Amygdala (tissue), 56 donors: Measurements from ENCODE around the gene ADGRG6.

Experiments used
- DNase-seq, 56 donors: peaks; one replicate each; lab custom pipeline; 2025; lab: John Stamatoyannopoulos, UW

Gene ADGRG6

DNA sequence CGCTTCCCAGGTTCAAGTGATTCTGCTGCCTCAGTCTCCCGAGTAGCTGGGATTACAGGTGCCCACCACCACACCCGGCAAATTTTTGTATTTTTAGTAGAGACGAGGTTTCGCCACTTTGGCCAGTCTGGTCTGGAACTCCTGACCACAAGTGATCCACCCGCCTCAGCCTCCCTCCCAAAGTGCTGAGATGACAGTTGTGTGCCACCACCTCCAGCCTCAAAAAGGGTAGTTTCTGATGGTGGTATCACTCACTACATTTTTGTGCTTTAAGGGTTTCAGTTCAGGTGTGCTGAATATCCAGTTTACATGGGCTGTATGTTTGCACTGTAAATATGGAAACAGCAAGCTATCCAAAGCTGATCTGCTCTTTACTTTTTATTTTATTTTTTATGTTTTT is 12.1 kb upstream of the ADGRG6 start:
- no peak for DNase-seq

GRCh38 chr6:142290851-142291250 is 11.0 kb upstream of the ADGRG6 start:
- DNase-seq, result no peak

DNA sequence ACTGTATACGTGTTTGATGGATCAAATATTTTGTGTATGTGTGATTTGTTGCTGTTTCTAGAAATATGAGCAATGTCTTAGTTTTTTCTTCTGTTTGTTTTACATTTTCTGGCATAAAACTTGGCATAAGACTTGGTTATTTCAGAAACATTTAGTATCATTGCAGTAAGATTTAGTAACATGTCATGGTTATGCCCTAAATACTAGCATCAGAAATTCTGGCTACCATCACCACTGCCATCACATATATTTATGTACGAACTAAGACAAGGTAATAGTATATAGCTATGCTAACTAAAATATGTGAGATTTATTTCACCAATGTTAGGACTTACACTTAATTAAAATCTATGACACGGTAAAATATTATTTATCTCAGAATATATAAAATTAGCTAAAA is 10.3 kb upstream of the ADGRG6 start:
- DNase-seq, result no peak

DNA sequence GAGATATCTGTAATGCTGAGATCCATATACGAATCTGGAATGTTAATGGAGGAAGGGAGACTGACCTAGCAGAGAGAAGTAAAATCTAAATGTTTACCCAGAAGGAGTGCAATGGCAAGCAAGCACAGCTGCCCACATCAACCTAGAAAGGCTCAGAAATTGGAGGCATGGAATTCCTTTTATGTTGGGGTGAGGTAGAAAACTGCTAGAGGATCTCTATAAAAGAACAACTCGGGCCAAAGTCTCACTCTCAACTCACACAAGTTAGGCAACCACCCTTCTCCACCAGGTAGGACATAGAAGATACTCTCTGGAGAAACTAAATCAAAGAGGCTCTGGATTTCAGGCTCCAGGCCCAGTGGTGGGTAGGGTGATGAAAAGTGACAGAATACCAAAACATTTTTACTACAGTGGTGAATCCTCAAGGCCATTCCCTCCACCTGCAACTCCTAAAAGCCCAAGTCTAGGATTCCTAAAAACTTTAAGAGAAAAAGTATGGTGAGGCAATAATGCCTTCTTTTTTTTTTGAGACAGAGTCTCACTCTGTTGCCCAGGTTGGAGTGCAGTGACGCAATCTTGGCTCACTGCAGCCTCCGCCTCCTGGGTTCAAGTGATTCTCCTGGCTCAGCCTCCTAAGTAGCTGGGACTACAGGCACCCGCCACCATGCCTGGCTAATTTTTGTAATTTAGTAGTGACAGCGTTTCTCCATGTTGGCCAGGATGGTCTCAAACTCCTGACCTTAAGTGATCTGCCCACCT is 9.5 kb upstream of the ADGRG6 start:
- no peak for DNase-seq

GRCh38 chr6:142293121-142293520 is 8.7 kb upstream of the ADGRG6 start:
- no peak for DNase-seq

DNA sequence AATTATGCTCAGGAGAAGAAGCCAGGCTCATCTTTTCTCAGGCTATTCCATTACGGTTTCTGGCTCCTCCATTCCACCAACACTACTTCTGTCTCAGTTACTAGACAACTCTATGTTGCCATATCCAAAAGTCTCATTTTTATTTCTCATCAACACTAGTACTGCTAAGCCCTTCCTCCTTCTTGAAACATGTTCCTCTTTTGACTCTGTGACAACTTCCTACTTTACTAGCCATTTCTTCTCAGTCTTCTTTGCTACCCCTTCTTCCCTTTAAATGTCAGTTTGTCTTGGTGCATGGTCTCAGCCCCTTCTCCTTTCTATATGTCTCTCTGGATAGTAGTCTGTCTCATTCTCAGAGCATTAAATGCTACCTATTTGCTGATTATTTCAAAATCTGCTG is 7.1 kb upstream of the ADGRG6 start:
- DNase-seq, result no peak

GRCh38 chr6:142296975-142297604 is 4.7 kb upstream of the ADGRG6 start:
- no peak for DNase-seq

DNA sequence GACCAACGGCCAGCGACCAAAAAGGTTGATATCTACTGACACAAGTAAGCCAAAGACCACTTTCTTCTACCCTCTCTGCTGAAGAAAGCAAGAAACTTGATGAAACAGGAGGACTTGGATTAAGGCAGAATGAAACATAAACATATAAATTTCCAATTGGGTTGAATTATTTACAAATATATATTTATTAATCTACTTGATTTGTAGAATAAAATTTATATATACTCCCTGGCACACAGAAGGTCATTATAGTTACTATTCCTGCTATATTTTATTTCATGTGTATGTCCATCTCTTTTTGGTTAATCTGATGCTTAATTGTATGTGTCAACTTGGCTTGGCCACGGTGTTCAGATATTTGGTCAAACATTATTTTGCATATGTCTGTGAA is 4.2 kb upstream of the ADGRG6 start:
- no peak for DNase-seq

- no peak for DNase-seq
Observed at GRCh38 chr6:142297996-142298753, 3.6 kb upstream of the ADGRG6 start.

- DNase-seq, result no peak
Observed at GRCh38 chr6:142300302-142300701, 1.5 kb upstream of the ADGRG6 start.

- peak in 1 of 56 donors; percentile 12 for DNase-seq
Observed at GRCh38 chr6:142300758-142301650, 803 bp upstream of the ADGRG6 start.

GRCh38 chr6:142302421-142303175 is 791 bp downstream of the ADGRG6 start:
- no peak for DNase-seq

DNA sequence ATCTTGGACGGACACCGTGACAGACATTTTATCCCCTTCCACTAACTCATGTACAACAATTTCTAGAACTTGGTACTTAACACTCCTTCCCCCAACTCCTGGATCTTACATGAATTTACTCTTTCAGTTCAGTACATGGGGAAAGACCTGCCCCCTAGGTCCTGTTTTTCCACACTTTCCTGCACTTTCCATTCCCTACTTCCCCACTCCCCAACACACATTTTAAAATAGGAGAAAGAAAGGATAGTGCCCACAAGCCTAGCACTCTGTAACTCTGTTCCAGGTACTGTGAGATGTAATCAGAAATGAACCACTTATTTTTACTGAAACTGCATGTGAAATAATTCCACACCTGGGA is 1.3 kb downstream of the ADGRG6 start:
- DNase-seq, result no peak

GRCh38 chr6:142304241-142304640 is 2.4 kb downstream of the ADGRG6 start:
- no peak for DNase-seq

GRCh38 chr6:142306736-142307135 is 4.9 kb downstream of the ADGRG6 start:
- no peak for DNase-seq

GRCh38 chr6:142307963-142308748 is 6.3 kb downstream of the ADGRG6 start:
- DNase-seq, result no peak

DNA sequence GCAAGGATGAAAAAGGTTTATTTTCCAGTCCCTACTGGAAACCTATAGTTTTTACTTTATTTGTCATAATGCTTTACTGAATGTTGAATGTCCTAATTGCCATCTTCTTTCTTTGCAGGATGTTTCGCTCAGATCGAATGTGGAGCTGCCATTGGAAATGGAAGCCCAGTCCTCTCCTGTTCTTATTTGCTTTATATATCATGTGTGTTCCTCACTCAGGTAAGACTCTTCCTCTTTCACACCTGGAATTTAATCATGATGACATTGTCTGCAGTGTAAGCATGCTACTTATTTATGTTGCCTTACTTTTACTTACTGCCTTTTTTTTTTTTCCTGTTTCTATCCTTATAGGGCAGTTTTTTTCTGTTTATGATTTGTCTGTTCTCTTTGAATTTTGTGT is 7.6 kb downstream of the ADGRG6 start:
- DNase-seq, result no peak

GRCh38 chr6:142313284-142313683 is 11.5 kb downstream of the ADGRG6 start:
- no peak for DNase-seq

GRCh38 chr6:142316791-142317368 is 15.1 kb downstream of the ADGRG6 start:
- DNase-seq, result no peak
